HG03103 (cell line): ENCODE results near the gene DPH5.
A peak's percentile ranks its signal among the peaks of the same experiment; 100 is the strongest.
"Not testable (repeated sequence)": the region's sequence is repeated elsewhere in the genome, so short reads cannot be mapped to it uniquely, and the experiment has no call there.

Source experiments
- ATAC-seq: cut with Tn5 transposase; IDR thresholded peaks from one replicate; pipeline ENCODE4 v1.9.1; 2021; ENCODE audit warnings: low read depth; ENCODE audit not compliant: unreplicated experiment

The DPH5 gene

GRCh38 chr1:101033017-101033416 lies 7.4 kb upstream of the DPH5 start:
- no peak for ATAC-seq

GRCh38 chr1:101032129-101032528 lies 6.5 kb upstream of the DPH5 start:
- not testable (repeated sequence) for ATAC-seq

GRCh38 chr1:101030881-101031280 lies 5.3 kb upstream of the DPH5 start:
- no peak for ATAC-seq

- no peak for ATAC-seq
Measured at GRCh38 chr1:101029184-101029583, 3.6 kb upstream of the DPH5 start.

- no peak for ATAC-seq
Measured at GRCh38 chr1:101028466-101028865, 2.9 kb upstream of the DPH5 start.

- ATAC-seq = no peak
Measured at GRCh38 chr1:101027194-101027772, 1.7 kb upstream of the DPH5 start.

GRCh38 chr1:101026430-101026788 lies 825 bp upstream of the DPH5 start:
- ATAC-seq = no peak

GRCh38 chr1:101025283-101025656 lies 314 bp downstream of the DPH5 start:
- peak; percentile 18 for ATAC-seq

- no peak for ATAC-seq
Measured at GRCh38 chr1:101022294-101022693, 3.3 kb downstream of the DPH5 start.

- ATAC-seq = no peak
Measured at GRCh38 chr1:101017448-101017847, 8.1 kb downstream of the DPH5 start.

GRCh38 chr1:101013776-101014175 lies 11.8 kb downstream of the DPH5 start:
- ATAC-seq = no peak

- no peak for ATAC-seq
Measured at GRCh38 chr1:101008229-101008834, 17.3 kb downstream of the DPH5 start.

- ATAC-seq = no peak
Measured at GRCh38 chr1:101006553-101006952, 19.0 kb downstream of the DPH5 start.

GRCh38 chr1:101005871-101006270 lies 19.7 kb downstream of the DPH5 start:
- ATAC-seq = no peak

- ATAC-seq = no peak
Measured at GRCh38 chr1:101005183-101005582, 20.4 kb downstream of the DPH5 start.

GRCh38 chr1:101004670-101005069 lies 20.9 kb downstream of the DPH5 start:
- ATAC-seq = no peak

- no peak for ATAC-seq
Measured at GRCh38 chr1:101004061-101004460, 21.5 kb downstream of the DPH5 start.

GRCh38 chr1:101003012-101003650 lies 22.5 kb downstream of the DPH5 start:
- no peak for ATAC-seq

- ATAC-seq = no peak
Measured at GRCh38 chr1:101002551-101002950, 23.0 kb downstream of the DPH5 start.

- no peak for ATAC-seq
Measured at GRCh38 chr1:101000131-101000873, 25.3 kb downstream of the DPH5 start.

- no peak for ATAC-seq
Measured at GRCh38 chr1:100998426-100998825, 27.2 kb downstream of the DPH5 start.
